ENCODE measurements around the gene ADGRV1. TPM values are rescaled to one million over a fixed set of nuclear protein-coding genes. Genes with fewer than 3 reads are reported as not detected.
"Not testable (repeated sequence)": the region's sequence is repeated elsewhere in the genome, so short reads cannot be mapped to it uniquely, and the experiment has no call there.

ADGRV1 gene
- total RNA-seq, 1 donor = 0.94 TPM

DNA sequence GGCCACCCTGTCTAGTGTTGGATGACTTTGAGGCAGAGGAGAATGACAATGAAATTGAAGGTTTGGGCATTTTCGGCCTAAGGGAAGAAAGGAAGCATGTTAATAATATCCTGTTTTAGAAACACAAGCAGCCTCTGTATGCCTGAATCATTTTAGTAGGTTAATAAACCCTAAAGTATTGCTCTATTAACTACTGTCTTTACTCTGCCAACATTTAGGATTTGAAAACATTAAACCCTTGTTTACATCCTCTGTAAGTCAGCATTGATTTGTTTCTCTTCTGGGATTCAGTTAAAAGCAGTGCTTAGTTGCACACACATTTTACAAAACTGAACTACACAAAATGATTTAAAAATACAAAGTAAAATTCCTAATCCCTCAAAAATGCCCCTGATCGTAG lies 465.6 kb downstream of the ADGRV1 start:
- Histone ChIP-seq H3K27me3 (ENCODE audit: insufficient read depth, low read length) (no peaks in the 10 kb centered on the region), H3K4me1 (ENCODE audit: insufficient read depth, low read length) (no peaks in the 10 kb centered on the region), H3K9me3 (ENCODE audit: low read depth, low read length) (no peaks in the 10 kb centered on the region), H3K4me3 (ENCODE audit: low read length) (no peak overlapping the region)

DNA sequence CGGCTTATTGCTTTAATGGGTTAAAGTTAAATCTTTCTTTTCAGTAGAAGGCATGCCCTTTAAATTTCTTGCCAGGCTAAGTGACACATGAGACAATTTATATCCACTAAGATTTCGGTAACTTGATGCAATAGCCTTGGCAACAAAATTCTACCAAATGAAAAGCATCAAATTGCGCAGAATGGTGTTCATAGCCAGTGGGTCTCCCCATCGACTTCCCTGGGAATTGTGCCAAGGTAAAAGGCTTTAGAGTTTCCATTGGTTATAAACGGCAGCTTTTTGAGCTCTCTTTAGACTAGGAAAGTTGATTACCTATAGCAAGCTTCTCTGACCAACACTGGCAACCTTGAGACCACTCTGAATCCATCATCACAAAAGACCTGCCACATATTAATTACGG lies 466.1 kb downstream of the ADGRV1 start:
- Histone ChIP-seq H3K4me3 (ENCODE audit: low read length) (no peak overlapping the region), H3K9me3 (ENCODE audit: low read depth, low read length) (no peaks in the 10 kb centered on the region), H3K27me3 (ENCODE audit: insufficient read depth, low read length) (no peaks in the 10 kb centered on the region), H3K4me1 (ENCODE audit: insufficient read depth, low read length) (no peaks in the 10 kb centered on the region)

DNA sequence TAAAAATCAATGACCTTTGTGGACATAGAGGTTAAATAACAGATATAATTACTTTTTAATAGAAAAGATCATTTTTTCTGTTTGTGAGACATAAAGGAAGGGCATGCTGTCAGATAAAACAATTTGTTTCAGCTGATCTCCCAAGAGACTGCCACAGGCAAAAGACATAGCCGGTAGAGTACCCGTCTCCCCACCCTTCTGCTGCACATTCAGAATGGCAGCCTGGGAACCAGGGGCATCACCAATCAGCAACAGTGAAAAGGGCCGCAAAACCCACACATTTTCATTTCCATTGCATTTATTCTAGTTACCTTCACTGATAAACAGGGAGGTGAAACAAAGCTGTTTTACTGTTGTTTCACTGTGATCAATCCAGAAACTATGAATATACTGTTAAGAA lies 466.9 kb downstream of the ADGRV1 start:
- H3K27me3 ChIP-seq (ENCODE audit: insufficient read depth, low read length) = no peaks in the 10 kb centered on the region
- no peak overlapping the region for H3K4me3 ChIP-seq (ENCODE audit: low read length)
- no peaks in the 10 kb centered on the region for H3K9me3 ChIP-seq (ENCODE audit: low read depth, low read length)
- H3K4me1 ChIP-seq (ENCODE audit: insufficient read depth, low read length) = no peaks in the 10 kb centered on the region

DNA sequence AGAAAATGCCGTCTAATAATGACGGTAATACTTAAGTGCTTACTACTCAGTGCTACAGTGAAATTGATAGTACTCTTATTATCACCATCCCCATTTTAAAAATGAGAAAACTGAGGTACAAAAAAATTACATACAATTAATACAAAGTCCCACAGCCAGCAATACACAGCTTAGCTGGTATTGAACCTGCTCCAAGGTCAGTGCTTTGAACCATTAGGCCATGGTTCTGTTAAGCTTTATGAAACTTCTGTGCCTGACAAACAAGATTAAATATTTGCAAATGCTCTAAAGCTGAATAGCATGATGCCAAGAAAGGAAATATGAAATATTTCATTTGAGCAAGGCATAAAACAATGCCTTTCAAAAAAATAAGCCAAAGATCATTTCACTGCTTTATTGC lies 467.4 kb downstream of the ADGRV1 start:
- H3K4me1 ChIP-seq (ENCODE audit: insufficient read depth, low read length) = no peaks in the 10 kb centered on the region
- no peak overlapping the region for H3K4me3 ChIP-seq (ENCODE audit: low read length)
- no peaks in the 10 kb centered on the region for H3K9me3 ChIP-seq (ENCODE audit: low read depth, low read length)
- H3K27me3 ChIP-seq (ENCODE audit: insufficient read depth, low read length) = no peaks in the 10 kb centered on the region

DNA sequence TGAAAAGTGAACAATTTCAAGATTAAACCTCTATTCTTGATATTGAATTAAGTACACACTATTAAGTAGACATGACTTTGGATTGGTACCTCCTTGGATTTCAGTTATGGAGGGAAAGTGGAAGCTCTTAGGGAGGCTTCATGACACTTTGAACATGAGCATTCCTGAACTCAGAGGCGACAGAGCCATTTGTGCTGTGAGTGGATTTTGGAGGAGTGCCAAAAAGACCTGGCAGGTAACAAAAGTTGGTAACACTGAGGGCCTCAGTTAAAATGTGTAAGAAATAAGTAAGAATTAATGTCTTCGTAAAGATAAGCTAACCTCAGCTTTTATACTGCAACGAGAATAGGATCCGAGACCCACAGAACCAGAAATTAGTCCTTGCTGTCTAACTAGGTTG lies 467.9 kb downstream of the ADGRV1 start:
- H3K4me3 ChIP-seq (ENCODE audit: low read length) = no peak overlapping the region
- H3K4me1 ChIP-seq (ENCODE audit: insufficient read depth, low read length) = no peaks in the 10 kb centered on the region
- no peaks in the 10 kb centered on the region for H3K27me3 ChIP-seq (ENCODE audit: insufficient read depth, low read length)
- H3K9me3 ChIP-seq (ENCODE audit: low read depth, low read length) = no peaks in the 10 kb centered on the region

DNA sequence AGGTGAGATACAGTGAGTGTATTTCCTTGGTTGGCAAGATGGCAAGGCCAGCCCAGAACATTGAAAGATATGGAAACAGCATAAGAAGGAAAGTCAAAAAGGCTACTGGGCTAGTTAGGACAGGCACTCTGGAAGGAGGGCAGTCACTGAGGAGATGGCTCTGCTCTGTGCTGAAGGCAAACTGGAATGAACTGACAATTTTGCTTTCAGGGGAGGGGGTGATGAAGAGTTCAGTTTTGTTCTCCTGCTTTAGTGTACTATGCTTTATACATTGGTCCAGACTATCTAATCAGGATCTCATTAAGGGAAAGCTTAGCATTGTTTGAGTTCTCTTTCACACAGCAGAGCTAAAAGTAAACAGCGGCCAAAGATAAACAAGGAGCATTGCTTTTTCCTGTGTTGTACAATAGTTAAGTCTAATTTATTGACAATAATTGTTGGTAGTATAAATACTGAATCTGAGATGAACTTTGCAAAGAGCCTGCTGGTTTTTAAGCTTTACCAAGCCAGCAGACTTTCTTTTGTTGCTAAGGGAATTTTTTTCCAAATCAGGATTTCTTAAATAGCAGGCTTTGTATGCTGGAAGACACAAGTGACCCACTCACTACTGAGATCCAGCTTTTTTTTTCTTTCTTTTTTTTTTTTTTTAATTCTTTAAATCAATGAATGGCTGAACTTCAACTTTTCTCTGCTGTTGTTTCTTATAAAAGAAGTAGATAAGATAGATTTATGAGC lies 469.0 kb downstream of the ADGRV1 start:
- H3K27me3 ChIP-seq (ENCODE audit: insufficient read depth, low read length) = no peaks in the 10 kb centered on the region
- H3K4me3 ChIP-seq (ENCODE audit: low read length) = no peak overlapping the region
- no peaks in the 10 kb centered on the region for H3K4me1 ChIP-seq (ENCODE audit: insufficient read depth, low read length)
- no peaks in the 10 kb centered on the region for H3K9me3 ChIP-seq (ENCODE audit: low read depth, low read length)

DNA sequence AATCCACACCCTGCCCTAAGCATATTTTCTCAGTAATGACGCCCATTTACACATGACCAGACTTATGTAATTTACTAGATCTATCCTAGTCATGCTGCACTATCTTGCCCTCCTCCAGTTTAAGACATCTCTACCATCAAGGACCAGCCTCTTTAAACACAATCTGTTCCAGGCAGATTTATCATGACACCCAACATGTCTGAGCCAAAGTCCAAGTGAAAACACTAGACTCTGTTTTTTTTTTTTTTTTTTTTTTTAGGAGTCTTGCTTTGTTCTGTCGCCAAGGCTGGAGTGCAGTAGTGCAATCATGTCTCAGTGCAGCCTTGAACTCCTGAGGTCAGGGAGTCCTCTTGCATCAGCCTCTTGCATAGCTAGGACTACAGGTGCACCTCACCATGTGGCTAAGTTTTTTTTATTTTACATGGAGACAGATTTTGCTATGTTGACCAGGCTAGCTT lies 469.9 kb downstream of the ADGRV1 start:
- Histone ChIP-seq H3K9me3 (ENCODE audit: low read depth, low read length) (no peaks in the 10 kb centered on the region), H3K4me3 (ENCODE audit: low read length) (no peak overlapping the region), H3K4me1 (ENCODE audit: insufficient read depth, low read length) (no peaks in the 10 kb centered on the region), H3K27me3 (ENCODE audit: insufficient read depth, low read length) (no peaks in the 10 kb centered on the region)

DNA sequence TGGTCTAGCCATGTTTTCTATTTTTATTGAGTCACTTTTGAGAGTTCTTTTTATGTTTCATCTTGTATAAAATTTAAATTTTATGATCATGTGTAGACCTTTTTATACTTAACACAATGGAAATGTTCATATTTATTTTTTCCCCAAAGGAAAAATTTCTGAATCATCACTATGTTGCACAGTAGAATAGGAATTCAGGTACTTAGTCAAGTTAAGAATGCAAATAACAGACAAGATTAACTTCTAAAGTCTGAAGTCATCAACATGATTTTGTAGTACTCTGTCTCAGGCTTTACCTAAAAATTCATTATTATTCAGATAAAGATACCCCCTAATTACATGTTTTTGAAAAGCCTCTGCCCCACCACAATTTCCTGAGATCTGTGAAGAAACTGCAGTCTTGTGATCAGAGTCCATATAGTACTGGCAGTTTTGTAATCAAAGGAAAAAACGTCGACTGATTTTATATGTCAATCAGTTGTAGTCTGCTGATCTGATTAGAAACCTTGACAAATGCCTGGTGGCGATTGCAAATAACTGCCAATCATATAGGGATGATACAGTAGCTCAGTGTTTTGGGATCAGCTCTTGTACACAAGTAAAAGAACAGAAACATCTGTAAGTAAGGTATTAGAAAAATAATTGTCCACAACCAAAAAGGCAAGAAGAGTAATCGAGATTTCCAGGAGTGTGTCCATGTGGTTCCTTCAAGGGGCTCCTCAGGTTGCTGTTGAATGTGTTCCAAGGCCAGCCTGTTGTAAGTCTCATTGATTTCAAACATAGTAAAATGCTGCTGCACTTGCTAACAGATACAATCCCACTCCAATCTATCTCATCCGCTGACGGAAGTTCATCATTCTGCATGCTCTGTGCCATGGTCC lies 472.2 kb downstream of the ADGRV1 start:
- no peak overlapping the region for H3K4me3 ChIP-seq (ENCODE audit: low read length)
- no peaks in the 10 kb centered on the region for H3K27me3 ChIP-seq (ENCODE audit: insufficient read depth, low read length)
- no peaks in the 10 kb centered on the region for H3K4me1 ChIP-seq (ENCODE audit: insufficient read depth, low read length)
- no peaks in the 10 kb centered on the region for H3K9me3 ChIP-seq (ENCODE audit: low read depth, low read length)

DNA sequence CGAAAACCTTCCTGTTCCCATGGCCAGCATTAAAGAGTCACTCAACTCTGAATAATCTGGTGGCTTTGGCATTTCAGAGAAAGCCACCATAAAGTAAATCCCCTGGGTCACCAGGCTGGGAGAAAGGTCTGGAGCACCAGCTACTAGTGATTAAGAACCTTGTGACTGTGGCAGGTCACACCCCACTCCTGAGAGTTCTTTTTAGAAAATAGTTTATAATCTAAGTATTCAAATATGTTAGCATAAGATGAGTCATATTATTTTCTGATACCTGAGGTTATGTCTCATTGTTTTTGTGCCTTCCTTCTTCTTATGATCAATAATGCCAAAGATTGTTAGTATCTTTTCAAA lies 472.8 kb downstream of the ADGRV1 start:
- no peaks in the 10 kb centered on the region for H3K27me3 ChIP-seq (ENCODE audit: insufficient read depth, low read length)
- H3K4me1 ChIP-seq (ENCODE audit: insufficient read depth, low read length) = no peaks in the 10 kb centered on the region
- no peak overlapping the region for H3K4me3 ChIP-seq (ENCODE audit: low read length)
- H3K9me3 ChIP-seq (ENCODE audit: low read depth, low read length) = no peaks in the 10 kb centered on the region

DNA sequence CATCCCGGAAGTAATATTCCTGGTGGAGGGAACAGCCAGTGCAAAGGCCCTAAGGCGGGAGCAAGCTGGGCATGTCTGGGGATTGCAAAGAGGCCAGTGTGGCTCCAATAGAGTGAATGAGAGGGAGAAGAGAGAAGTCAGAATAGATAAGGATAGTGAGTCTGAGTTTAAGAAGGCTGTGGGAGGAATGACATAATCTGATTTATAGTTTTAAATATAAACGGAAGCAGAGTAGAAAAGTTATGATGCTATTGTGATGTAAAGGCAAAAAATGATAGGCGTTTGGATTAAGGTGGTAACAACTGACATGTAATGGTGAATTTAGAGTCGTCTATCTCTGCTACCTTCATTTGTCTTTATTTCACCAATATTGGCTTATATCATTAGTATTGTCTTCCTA lies 473.5 kb downstream of the ADGRV1 start:
- H3K9me3 ChIP-seq (ENCODE audit: low read depth, low read length) = no peaks in the 10 kb centered on the region
- H3K4me1 ChIP-seq (ENCODE audit: insufficient read depth, low read length) = no peaks in the 10 kb centered on the region
- H3K4me3 ChIP-seq (ENCODE audit: low read length) = no peak overlapping the region
- no peaks in the 10 kb centered on the region for H3K27me3 ChIP-seq (ENCODE audit: insufficient read depth, low read length)

DNA sequence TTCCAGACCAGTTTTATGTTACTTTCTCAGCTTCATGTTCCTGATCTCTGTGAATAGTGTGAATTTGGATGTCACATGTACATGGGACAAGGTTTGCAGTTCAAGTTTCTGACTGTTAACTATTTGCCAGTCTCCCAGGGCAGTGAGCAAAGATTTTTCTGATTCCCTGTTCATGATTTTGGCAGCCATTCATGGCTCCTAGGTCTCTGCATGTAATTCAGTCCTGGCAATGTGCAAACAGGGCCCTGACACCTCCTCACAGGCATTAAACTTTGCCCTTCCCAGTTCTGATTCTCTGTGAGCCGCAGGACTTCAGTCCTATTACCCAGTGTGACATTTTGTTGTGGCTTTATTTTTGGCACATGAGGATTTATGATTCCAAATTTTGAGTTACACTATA lies 474.8 kb downstream of the ADGRV1 start:
- Histone ChIP-seq H3K27me3 (ENCODE audit: insufficient read depth, low read length) (no peaks in the 10 kb centered on the region), H3K9me3 (ENCODE audit: low read depth, low read length) (no peaks in the 10 kb centered on the region), H3K4me1 (ENCODE audit: insufficient read depth, low read length) (no peaks in the 10 kb centered on the region), H3K4me3 (ENCODE audit: low read length) (no peak overlapping the region)

DNA sequence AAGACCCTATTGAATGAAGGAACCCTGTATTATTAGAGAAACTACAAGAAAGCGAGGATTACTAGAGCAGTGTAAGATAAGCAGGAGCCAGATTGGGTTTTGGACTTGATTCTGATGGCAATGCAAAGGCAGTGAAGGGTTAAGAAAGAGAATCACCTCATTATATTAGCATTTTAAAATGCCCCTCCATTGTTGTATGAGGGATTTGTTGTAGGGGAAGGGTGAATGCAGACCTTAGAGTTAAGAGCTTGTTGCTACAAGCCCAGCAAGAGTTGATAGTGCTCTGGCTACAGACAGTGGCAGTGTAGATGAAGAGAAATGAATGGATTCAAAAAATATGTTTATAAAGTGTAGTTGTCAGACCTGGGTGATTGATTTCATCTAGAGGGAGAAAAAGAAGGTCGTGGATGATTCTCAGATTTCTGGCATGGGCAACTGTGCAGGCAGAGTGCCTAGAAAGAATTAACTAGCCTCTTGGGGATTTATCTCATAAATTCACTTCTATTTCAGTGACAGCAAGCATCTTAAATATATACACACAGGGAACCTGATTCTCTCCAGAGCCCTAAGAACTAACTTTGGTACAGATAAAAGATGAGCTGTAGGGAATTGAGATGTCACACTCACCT lies 479.7 kb downstream of the ADGRV1 start:
- Histone ChIP-seq H3K4me3 (ENCODE audit: low read length) (no peak overlapping the region), H3K9me3 (ENCODE audit: low read depth, low read length) (no peaks in the 10 kb centered on the region), H3K4me1 (ENCODE audit: insufficient read depth, low read length) (no peaks in the 10 kb centered on the region), H3K27me3 (ENCODE audit: insufficient read depth, low read length) (no peaks in the 10 kb centered on the region)

DNA sequence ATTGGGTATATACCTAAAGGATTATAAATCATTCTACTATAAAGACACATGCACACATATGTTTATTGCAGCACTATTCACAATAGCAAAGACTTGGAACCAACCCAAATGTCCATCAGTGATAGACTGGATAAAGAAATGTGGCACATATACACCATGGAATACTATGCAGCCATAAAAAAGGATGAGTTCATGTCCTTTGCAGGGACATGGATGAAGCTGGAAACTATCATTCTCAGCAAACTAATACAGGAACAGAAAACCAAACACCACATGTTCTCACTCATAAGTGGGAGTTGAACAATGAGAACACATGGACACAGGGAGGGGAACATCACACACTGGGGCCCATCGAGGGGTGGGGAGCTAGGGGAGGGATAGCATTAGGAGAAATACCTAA lies 482.5 kb downstream of the ADGRV1 start:
- H3K9me3 ChIP-seq (ENCODE audit: low read depth, low read length); H3K27me3 ChIP-seq (ENCODE audit: insufficient read depth, low read length); H3K4me1 ChIP-seq (ENCODE audit: insufficient read depth, low read length); H3K4me3 ChIP-seq (ENCODE audit: low read length): not testable (repeated sequence)

DNA sequence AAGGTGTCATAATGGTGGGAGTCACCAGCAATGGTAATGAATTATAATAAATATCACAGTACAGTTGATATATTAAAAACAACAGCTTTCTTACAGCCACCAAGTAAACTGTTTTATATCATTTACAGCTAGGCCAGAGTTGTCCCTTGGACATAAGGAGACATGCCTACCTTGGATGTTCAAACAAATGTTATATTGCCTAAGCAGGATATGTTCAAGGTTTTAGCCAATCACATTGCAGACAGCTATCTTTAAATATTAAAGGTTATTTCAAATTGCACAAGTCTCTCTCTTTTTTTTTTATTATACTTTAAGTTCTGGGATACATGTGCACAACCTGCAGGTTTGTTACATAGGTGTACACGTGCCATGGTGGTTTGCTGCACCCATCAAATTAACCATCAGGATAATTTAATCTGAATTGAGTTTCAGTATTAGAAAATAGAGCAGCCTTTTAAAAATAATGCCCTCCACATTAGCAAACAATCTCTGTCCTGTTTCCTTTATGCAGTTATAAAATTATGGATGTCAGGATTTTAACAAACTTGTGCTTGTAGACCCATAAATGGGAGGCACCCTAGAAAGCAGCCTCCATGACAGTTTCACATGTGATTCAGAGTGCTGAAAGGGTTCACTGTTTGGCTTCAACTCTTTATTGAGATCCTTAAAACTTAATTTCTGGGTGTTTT lies 483.8 kb downstream of the ADGRV1 start:
- Histone ChIP-seq H3K4me3 (ENCODE audit: low read length) (no peak overlapping the region), H3K4me1 (ENCODE audit: insufficient read depth, low read length) (no peaks in the 10 kb centered on the region), H3K9me3 (ENCODE audit: low read depth, low read length) (no peaks in the 10 kb centered on the region), H3K27me3 (ENCODE audit: insufficient read depth, low read length) (no peaks in the 10 kb centered on the region)

DNA sequence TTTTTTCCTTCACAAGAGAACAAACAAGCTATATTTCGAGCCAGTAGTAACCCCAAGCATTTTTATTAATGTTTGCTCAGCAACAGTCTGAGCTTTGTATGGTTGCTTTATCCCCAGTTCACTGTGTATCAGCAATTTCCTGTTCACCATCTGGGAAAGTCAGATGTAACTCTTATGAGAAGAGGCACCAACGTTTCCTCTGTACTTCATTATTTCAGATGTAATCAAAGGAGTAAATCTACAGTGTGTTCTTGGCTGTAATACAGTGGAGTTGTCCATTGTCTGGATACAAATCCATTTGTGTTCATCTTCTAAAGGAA lies 484.3 kb downstream of the ADGRV1 start:
- no peaks in the 10 kb centered on the region for H3K27me3 ChIP-seq (ENCODE audit: insufficient read depth, low read length)
- H3K4me3 ChIP-seq (ENCODE audit: low read length) = no peak overlapping the region
- H3K9me3 ChIP-seq (ENCODE audit: low read depth, low read length) = no peaks in the 10 kb centered on the region
- H3K4me1 ChIP-seq (ENCODE audit: insufficient read depth, low read length) = no peaks in the 10 kb centered on the region

All from mononuclear cell (primary cell).